HG02943 (cell line): ENCODE data around the gene TRABD2B.

Source experiments
- ATAC-seq: cut with Tn5 transposase; IDR thresholded peaks from one replicate; pipeline ENCODE4 v1.9.1; 2021; ENCODE audit warnings: mild to moderate bottlenecking, low read depth, moderate library complexity; ENCODE audit not compliant: unreplicated experiment

TRABD2B gene

GRCh38 chr1:47865881-47866535 is 131.2 kb downstream of the TRABD2B start:
- no peak for ATAC-seq

- ATAC-seq: no peak
These were observed 138.0 kb downstream of the TRABD2B start for GRCh38 chr1:47859092-47859743.

GRCh38 chr1:47856996-47857395 is 140.2 kb downstream of the TRABD2B start:
- ATAC-seq: no peak

GRCh38 chr1:47855230-47855629 is 142.0 kb downstream of the TRABD2B start:
- ATAC-seq: no peak

GRCh38 chr1:47854552-47855144 is 142.5 kb downstream of the TRABD2B start:
- ATAC-seq: no peak

GRCh38 chr1:47853852-47854251 is 143.3 kb downstream of the TRABD2B start:
- no peak for ATAC-seq

- ATAC-seq: no peak
These were observed 144.1 kb downstream of the TRABD2B start for GRCh38 chr1:47853059-47853458.

GRCh38 chr1:47852006-47852718 is 145.0 kb downstream of the TRABD2B start:
- ATAC-seq: no peak

- no peak for ATAC-seq
These were observed 146.7 kb downstream of the TRABD2B start for GRCh38 chr1:47850451-47850850.

GRCh38 chr1:47849591-47850261 is 147.5 kb downstream of the TRABD2B start:
- ATAC-seq: no peak

- ATAC-seq: no peak
These were observed 148.1 kb downstream of the TRABD2B start for GRCh38 chr1:47849005-47849521.

- no peak for ATAC-seq
These were observed 149.4 kb downstream of the TRABD2B start for GRCh38 chr1:47847763-47848162.

GRCh38 chr1:47844558-47844955 is 152.6 kb downstream of the TRABD2B start:
- no peak for ATAC-seq

- no peak for ATAC-seq
These were observed 153.2 kb downstream of the TRABD2B start for GRCh38 chr1:47843781-47844557.

GRCh38 chr1:47843059-47843458 is 154.1 kb downstream of the TRABD2B start:
- no peak for ATAC-seq

GRCh38 chr1:47842228-47842919 is 154.8 kb downstream of the TRABD2B start:
- no peak for ATAC-seq

GRCh38 chr1:47841356-47841755 is 155.8 kb downstream of the TRABD2B start:
- no peak for ATAC-seq

GRCh38 chr1:47840393-47841190 is 156.6 kb downstream of the TRABD2B start:
- ATAC-seq: no peak

- no peak for ATAC-seq
These were observed 157.8 kb downstream of the TRABD2B start for GRCh38 chr1:47839433-47839760.
